ENCODE data around the gene SSR1.

The SSR1 gene

GRCh38 chr6:7236306-7237209, 76.4 kb downstream of the SSR1 start:
- DNase-seq, result no peak

- DNase-seq, result no peak
Observed at GRCh38 chr6:7235712-7236305, 77.2 kb downstream of the SSR1 start.

- DNase-seq, result no peak
Observed at GRCh38 chr6:7234547-7234946, 78.5 kb downstream of the SSR1 start.

- DNase-seq, result no peak
Observed at GRCh38 chr6:7232351-7232750, 80.6 kb downstream of the SSR1 start.

- no peak for DNase-seq
Observed at GRCh38 chr6:7230956-7231713, 81.9 kb downstream of the SSR1 start.

GRCh38 chr6:7230327-7230691, 82.7 kb downstream of the SSR1 start:
- no peak for DNase-seq

GRCh38 chr6:7229376-7230326, 83.3 kb downstream of the SSR1 start:
- DNase-seq, result no peak

GRCh38 chr6:7228662-7229375, 84.2 kb downstream of the SSR1 start:
- no peak for DNase-seq

- no peak for DNase-seq
Observed at GRCh38 chr6:7224731-7225130, 88.3 kb downstream of the SSR1 start.

GRCh38 chr6:7222197-7222596, 90.8 kb downstream of the SSR1 start:
- no peak for DNase-seq

GRCh38 chr6:7219310-7219709, 93.7 kb downstream of the SSR1 start:
- DNase-seq, result no peak

- no peak for DNase-seq
Observed at GRCh38 chr6:7218406-7218988, 94.5 kb downstream of the SSR1 start.
